ENCODE data around the gene PHEX. TPM values are rescaled to one million over a fixed set of nuclear protein-coding genes. Genes with fewer than 3 reads are reported as not detected.

PHEX gene
- total RNA-seq, 1 donor from 2014 or later = 0.49 TPM

DNA sequence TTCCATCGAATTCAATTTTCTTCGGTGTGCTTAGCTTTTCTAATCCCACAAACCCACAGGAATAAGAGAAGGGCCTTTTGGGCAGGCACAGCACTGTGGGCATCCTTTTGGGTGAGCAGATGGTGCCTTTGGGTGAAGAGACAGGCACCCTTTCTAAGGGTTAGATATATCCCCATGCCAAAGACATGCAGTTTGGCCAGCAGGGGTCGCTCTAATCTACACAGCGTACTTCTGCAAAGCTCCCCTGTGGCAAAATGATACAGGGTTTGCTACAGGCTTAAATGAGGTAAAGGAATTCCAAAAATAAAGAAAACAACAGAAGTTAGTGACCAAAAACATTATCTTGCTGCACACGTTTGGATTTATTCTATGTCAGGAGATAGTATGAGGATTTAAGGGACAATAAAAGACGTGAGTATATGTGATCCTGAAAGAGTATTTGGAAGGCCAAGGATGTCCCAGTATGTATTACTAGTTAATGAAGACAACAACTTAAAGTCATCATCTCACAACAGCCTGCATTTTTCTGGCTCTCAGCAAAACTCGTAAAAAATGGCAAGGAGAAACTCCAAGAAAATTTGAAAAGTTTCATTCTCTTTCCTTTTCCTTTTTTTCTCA is 49.5 kb downstream of the PHEX start:
- intact Hi-C loops (cut with DNase I) = no loop called here
- H3K27me3 ChIP-seq = no peaks in the 10 kb centered on the region
- no peaks in the 10 kb centered on the region for H3K36me3 ChIP-seq
- no peaks in the 10 kb centered on the region for H3K4me1 ChIP-seq
- H3K27ac ChIP-seq = no peak overlapping the region
- no peak for TF ChIP-seq POLR2A (IDR thresholded peaks at IDR 0.05)
- TF ChIP-seq, protein P1, sequence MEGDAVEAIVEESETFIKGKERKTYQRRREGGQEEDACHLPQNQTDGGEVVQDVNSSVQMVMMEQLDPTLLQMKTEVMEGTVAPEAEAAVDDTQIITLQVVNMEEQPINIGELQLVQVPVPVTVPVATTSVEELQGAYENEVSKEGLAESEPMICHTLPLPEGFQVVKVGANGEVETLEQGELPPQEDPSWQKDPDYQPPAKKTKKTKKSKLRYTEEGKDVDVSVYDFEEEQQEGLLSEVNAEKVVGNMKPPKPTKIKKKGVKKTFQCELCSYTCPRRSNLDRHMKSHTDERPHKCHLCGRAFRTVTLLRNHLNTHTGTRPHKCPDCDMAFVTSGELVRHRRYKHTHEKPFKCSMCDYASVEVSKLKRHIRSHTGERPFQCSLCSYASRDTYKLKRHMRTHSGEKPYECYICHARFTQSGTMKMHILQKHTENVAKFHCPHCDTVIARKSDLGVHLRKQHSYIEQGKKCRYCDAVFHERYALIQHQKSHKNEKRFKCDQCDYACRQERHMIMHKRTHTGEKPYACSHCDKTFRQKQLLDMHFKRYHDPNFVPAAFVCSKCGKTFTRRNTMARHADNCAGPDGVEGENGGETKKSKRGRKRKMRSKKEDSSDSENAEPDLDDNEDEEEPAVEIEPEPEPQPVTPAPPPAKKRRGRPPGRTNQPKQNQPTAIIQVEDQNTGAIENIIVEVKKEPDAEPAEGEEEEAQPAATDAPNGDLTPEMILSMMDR (IDR thresholded peaks at IDR 0.05) = peak in 1 of 3 experiments; percentile 32
- DNase-seq (ENCODE audit: extremely low spot score in 2 of 2) = no peak
- no peaks in the 10 kb centered on the region for H3K9me3 ChIP-seq
- H3K4me3 ChIP-seq = no peak overlapping the region

DNA sequence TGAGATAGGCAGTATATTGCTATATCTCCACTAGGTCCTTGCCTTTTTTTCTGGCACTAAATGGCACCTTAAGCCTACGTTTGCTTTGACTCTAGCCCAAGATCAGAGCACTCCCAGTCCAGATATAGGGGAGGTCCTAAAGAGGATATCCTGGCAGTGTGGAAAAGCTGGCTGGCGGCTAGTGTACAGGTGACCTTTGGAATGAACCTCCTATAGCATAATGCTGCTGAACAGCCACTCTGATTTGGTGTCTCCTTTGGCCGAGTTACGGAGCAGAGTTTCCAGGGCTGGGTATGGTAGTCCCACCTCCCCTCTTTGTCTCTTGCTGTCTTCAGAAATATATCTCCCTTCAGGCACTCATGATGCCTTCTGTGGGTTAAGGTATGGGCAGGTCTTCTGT is 53.9 kb downstream of the PHEX start:
- peak overlapping the region; percentile 21 for H3K27ac ChIP-seq

DNA sequence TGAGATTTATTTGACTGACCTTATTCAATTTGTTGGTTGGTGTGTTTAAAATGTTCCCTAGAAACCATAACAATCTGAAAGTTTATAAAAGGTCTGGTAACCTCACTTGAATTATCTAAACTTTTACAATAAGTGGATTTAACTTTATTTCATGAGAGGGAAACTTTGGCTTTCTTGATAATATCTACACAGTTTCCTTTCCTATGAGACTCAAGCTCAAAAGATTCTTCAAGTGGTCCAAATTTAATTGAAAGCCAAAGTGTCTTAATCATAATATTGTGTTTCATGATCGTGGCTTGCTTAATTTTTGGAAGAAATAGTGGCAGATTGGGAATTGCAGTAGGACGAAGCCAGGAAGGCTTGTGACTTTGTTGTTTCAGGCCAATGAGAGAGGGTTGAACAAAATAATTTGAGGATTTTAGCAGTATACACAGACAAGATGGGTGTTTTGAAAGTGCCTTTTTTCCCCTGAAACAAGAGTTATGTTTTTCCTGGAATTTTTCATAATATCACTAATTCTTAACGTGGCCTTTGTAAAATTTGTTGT is 55.0 kb downstream of the PHEX start:
- no peaks in the 10 kb centered on the region for H3K36me3 ChIP-seq
- no peaks in the 10 kb centered on the region for H3K27me3 ChIP-seq
- H3K9me3 ChIP-seq = no peaks in the 10 kb centered on the region
- H3K27ac ChIP-seq = no peak overlapping the region
- H3K4me3 ChIP-seq = no peak overlapping the region
- intact Hi-C loops (cut with DNase I) = no loop called here
- no peaks in the 10 kb centered on the region for H3K4me1 ChIP-seq
- no peak for TF ChIP-seq POLR2A (IDR thresholded peaks at IDR 0.05)
- no peak for TF ChIP-seq POLR2AphosphoS5 (IDR thresholded peaks at IDR 0.05; ENCODE audit: insufficient read depth in 1 of 2, low read depth in 1 of 2)
- TF ChIP-seq, protein P1 (IDR thresholded peaks at IDR 0.05) = no peak
- DNase-seq (ENCODE audit: extremely low spot score in 2 of 2) = no peak

More for the DNA sequence above, 53.9 kb downstream of the PHEX start:
- Histone ChIP-seq H3K27me3 (no peaks in the 10 kb centered on the region), H3K4me1 (no peaks in the 10 kb centered on the region), H3K4me3 (no peak overlapping the region), H3K36me3 (no peaks in the 10 kb centered on the region), H3K9me3 (no peaks in the 10 kb centered on the region)
- intact Hi-C loops (cut with DNase I) = no loop called here
- no peak for TF ChIP-seq POLR2A (IDR thresholded peaks at IDR 0.05)
- TF ChIP-seq, protein P1 (IDR thresholded peaks at IDR 0.05) = no peak
- no peak for TF ChIP-seq POLR2AphosphoS5 (IDR thresholded peaks at IDR 0.05; ENCODE audit: insufficient read depth in 1 of 2, low read depth in 1 of 2)
- no peak for DNase-seq (ENCODE audit: extremely low spot score in 2 of 2)

DNA sequence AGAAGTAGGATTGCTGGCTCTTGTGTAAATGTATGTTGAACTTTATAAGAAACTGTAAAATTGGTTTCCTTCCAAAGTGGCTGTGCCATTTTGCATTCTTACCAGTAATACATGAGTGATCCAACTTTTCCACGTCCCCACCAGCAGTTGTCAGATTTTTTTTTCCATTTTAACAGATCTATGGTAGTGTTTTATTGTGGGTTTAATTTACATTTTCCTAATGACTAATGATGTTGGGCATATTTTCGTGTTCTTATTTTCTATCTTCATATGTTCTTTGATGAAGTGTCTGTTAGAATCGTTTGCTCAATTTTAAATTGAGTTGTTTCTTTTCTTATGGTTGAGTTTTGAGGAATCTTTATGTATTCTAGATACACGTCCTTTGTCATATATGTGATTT is 56.2 kb downstream of the PHEX start:
- no peak for DNase-seq (ENCODE audit: extremely low spot score in 2 of 2)
- intact Hi-C loops (cut with DNase I) = no loop called here
- no peak overlapping the region for H3K27ac ChIP-seq
- no peaks in the 10 kb centered on the region for H3K27me3 ChIP-seq
- no peak for TF ChIP-seq POLR2AphosphoS5 (IDR thresholded peaks at IDR 0.05; ENCODE audit: insufficient read depth in 1 of 2, low read depth in 1 of 2)
- no peak for TF ChIP-seq POLR2A (IDR thresholded peaks at IDR 0.05)
- TF ChIP-seq, protein P1 (IDR thresholded peaks at IDR 0.05) = no peak
- no peaks in the 10 kb centered on the region for H3K9me3 ChIP-seq
- H3K4me1 ChIP-seq = no peaks in the 10 kb centered on the region
- no peak overlapping the region for H3K4me3 ChIP-seq
- H3K36me3 ChIP-seq = no peaks in the 10 kb centered on the region

DNA sequence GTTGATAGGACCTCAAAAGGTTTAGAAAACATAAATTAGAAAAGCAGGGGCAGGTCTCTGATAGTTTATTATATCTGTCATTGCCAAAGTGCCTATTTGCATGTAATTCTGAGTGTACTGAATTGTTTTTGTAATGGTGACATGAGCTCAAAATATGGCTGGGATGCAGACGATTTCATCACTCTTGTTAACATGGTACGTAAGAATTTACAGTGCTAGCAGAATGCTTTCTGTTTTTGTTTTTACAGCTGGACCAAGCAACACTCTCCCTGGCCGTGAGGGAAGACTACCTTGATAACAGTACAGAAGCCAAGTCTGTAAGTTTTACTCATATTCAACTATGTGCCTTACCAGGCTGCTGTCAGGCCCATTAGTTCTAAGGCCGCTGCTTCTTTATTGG is 58.1 kb downstream of the PHEX start:
- Histone ChIP-seq H3K27me3 (no peaks in the 10 kb centered on the region), H3K4me1 (no peaks in the 10 kb centered on the region), H3K36me3 (no peaks in the 10 kb centered on the region), H3K4me3 (no peak overlapping the region), H3K27ac (no peak overlapping the region), H3K9me3 (no peaks in the 10 kb centered on the region)
- intact Hi-C loops (cut with DNase I) = no loop called here
- TF ChIP-seq POLR2A (IDR thresholded peaks at IDR 0.05) (no peak), POLR2AphosphoS5 (IDR thresholded peaks at IDR 0.05; ENCODE audit: insufficient read depth in 1 of 2, low read depth in 1 of 2) (no peak)
- TF ChIP-seq, protein P1 (IDR thresholded peaks at IDR 0.05) = no peak
- no peak for DNase-seq (ENCODE audit: extremely low spot score in 2 of 2)
